Measurements from ENCODE around the gene SYNJ2. TPM values are rescaled to one million over a fixed set of nuclear protein-coding genes. Genes with fewer than 3 reads are reported as not detected.

The SYNJ2 gene
- total RNA-seq, 2 donors from 2014 or later = 30.6 to 48.5 TPM

DNA sequence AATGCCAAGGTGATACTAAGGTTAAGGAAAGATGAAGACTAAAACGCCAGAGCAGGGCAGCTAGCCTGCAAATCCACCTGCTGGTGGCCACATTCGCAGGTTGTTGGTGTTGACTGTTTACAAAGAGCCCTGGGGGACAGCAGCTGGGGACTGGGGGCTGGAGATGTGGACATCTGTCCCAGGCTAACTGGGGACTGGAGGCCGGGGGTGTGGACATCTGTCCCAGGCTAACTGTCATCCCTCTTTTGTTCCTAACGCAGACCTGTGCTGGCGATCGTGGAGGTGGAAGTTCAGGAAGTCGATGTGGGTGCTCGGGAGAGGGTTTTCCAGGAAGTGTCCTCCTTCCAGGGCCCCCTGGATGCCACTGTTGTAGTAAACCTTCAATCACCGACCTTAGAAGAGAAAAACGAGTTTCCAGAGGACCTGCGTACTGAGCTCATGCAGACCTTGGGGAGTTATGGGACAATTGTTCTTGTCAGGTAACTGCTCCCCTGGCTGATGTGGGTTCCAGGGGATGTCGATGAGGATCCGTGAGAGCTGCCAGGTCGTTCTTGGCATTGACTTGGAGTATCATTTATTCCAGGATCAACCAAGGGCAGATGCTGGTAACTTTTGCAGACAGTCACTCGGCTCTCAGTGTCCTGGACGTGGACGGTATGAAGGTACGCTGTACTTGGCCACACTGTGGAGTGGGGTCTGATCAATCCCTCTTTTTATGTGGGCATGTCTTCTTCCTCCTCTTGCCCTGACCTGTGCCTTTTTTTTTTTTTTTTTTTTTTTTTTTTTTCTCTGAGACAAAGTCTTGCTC lies 99.4 kb downstream of the SYNJ2 start:
- Histone ChIP-seq H3K27me3 (replicated peaks; ENCODE audit: insufficient read depth) (no peaks in the 10 kb centered on the region), H3K4me1 (ENCODE audit: control insufficient read depth in 1 of 2, low read depth in 2 of 2) (peaks cover 0 to 2% of the 10 kb centered on the region in 2 donors), H3K27ac (no peak overlapping the region), H3K36me3 (peaks cover 42% of the 10 kb centered on the region), H3K9me3 (no peaks in the 10 kb centered on the region), H3K4me3 (no peak overlapping the region)
- no peak for ATAC-seq (ENCODE audit: insufficient number of reproducible peaks, low FRiP score, low read depth)
- DNase-seq (ENCODE audit: low spot score) = no peak
- no peak for TF ChIP-seq CTCF (IDR thresholded peaks at IDR 0.05)

DNA sequence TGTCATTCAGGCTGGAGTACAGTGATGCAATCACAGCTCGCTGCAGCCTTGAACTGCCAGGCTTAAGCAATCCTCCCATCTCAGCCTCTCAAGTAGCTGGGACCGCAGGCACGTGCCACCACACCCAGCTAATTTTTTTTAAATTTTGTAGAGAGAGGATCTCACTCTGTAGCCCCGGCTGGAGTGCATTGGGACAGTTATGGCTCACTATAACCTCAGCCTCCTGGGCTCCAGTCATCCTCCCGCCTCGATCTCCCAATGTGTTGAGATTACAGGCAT lies 99.9 kb downstream of the SYNJ2 start:
- no peak for DNase-seq (ENCODE audit: low spot score)
- peaks cover 0 to 7% of the 10 kb centered on the region in 2 donors for H3K4me1 ChIP-seq (ENCODE audit: control insufficient read depth in 1 of 2, low read depth in 2 of 2)
- peaks cover 38% of the 10 kb centered on the region for H3K36me3 ChIP-seq
- H3K27ac ChIP-seq = no peak overlapping the region
- H3K27me3 ChIP-seq (replicated peaks; ENCODE audit: insufficient read depth) = no peaks in the 10 kb centered on the region
- H3K9me3 ChIP-seq = no peaks in the 10 kb centered on the region
- no peak for ATAC-seq (ENCODE audit: insufficient number of reproducible peaks, low FRiP score, low read depth)
- no peak for TF ChIP-seq CTCF (IDR thresholded peaks at IDR 0.05)
- H3K4me3 ChIP-seq = no peak overlapping the region

GRCh38 chr6:158083455-158084325 lies 102.0 kb downstream of the SYNJ2 start:
- no peak for ATAC-seq (ENCODE audit: insufficient number of reproducible peaks, low FRiP score, low read depth)
- H3K4me1 ChIP-seq (ENCODE audit: control insufficient read depth in 1 of 2, low read depth in 2 of 2) = peaks cover 6 to 19% of the 10 kb centered on the region in 2 donors
- no peak overlapping the region for H3K27ac ChIP-seq
- H3K4me3 ChIP-seq = no peak overlapping the region
- H3K27me3 ChIP-seq (replicated peaks; ENCODE audit: insufficient read depth) = no peaks in the 10 kb centered on the region
- peaks cover 27% of the 10 kb centered on the region for H3K36me3 ChIP-seq
- DNase-seq (ENCODE audit: low spot score) = no peak
- no peak for TF ChIP-seq CTCF (IDR thresholded peaks at IDR 0.05)
- no peaks in the 10 kb centered on the region for H3K9me3 ChIP-seq

GRCh38 chr6:158085261-158086053 lies 103.8 kb downstream of the SYNJ2 start:
- Histone ChIP-seq H3K27me3 (replicated peaks; ENCODE audit: insufficient read depth) (no peaks in the 10 kb centered on the region), H3K4me3 (no peak overlapping the region), H3K27ac (no peak overlapping the region), H3K9me3 (no peaks in the 10 kb centered on the region), H3K36me3 (peaks cover 27% of the 10 kb centered on the region), H3K4me1 (ENCODE audit: control insufficient read depth in 1 of 2, low read depth in 2 of 2) (peaks cover 6 to 19% of the 10 kb centered on the region in 2 donors)
- DNase-seq (ENCODE audit: low spot score) (no peak), ATAC-seq (ENCODE audit: insufficient number of reproducible peaks, low FRiP score, low read depth) (no peak)
- TF ChIP-seq CTCF (IDR thresholded peaks at IDR 0.05) = no peak
